DOHH2 (cell line): ENCODE results near the gene VWA5B1.

Experiments
- CTCF ChIP-seq: fragments of 200-600 bp; sonication (generic); IDR thresholded peaks from one replicate; pipeline ENCODE4 v1.5.1; 2014; ENCODE audit warnings: antibody characterized with exemption, mild to moderate bottlenecking, low read depth, low read length; ENCODE audit not compliant: poor library complexity, severe bottlenecking
- EZH2phosphoT487 ChIP-seq: fragments of 200-600 bp; sonication (generic); IDR thresholded peaks from 2 replicates; pipeline ENCODE4 v1.6.1; 2017; ENCODE audit warnings: borderline replicate concordance, mild to moderate bottlenecking, antibody characterized with exemption, low read length, moderate library complexity, mixed read lengths

DNA sequence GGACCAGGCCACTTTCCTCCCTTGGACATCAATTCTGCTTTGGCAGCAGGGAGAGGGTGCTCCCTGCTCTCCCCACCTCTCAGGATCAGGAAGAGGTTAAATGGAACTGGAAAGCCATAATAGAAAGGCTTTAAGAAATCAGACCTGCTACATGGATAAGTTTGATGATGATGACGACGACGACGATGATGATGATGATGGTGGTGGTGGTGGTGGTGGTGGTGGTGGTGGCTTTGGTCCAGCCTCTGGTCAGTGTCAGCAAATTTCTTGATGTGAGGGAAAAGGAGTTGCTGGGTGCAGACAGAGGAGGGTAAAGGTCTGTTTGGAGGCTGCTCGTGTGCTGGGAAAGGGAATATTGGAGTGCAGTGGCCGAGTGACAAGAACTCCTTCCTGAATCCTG is 36.8 kb downstream of the VWA5B1 start:
- TF ChIP-seq CTCF = no peak
- no peak for TF ChIP-seq EZH2phosphoT487
